Measurements from ENCODE around the gene DOP1A.

- TF ChIP-seq POLR2A (IDR thresholded peaks at IDR 0.05) (no peak), EP300 (IDR thresholded peaks at IDR 0.05) (no peak)
- TF ChIP-seq, protein P1, sequence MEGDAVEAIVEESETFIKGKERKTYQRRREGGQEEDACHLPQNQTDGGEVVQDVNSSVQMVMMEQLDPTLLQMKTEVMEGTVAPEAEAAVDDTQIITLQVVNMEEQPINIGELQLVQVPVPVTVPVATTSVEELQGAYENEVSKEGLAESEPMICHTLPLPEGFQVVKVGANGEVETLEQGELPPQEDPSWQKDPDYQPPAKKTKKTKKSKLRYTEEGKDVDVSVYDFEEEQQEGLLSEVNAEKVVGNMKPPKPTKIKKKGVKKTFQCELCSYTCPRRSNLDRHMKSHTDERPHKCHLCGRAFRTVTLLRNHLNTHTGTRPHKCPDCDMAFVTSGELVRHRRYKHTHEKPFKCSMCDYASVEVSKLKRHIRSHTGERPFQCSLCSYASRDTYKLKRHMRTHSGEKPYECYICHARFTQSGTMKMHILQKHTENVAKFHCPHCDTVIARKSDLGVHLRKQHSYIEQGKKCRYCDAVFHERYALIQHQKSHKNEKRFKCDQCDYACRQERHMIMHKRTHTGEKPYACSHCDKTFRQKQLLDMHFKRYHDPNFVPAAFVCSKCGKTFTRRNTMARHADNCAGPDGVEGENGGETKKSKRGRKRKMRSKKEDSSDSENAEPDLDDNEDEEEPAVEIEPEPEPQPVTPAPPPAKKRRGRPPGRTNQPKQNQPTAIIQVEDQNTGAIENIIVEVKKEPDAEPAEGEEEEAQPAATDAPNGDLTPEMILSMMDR (IDR thresholded peaks at IDR 0.05): no peak
Measured at GRCh38 chr6:83071707-83072106, 4.2 kb downstream of the DOP1A start.

All from sigmoid colon (tissue), 4 donors.